HepG2 (cell line): ENCODE measurements around the gene CPNE1. TPM values are rescaled to one million over a fixed set of nuclear protein-coding genes. Genes with fewer than 3 reads are reported as not detected.

Source experiments
- IRF1 ChIP-seq: sonication (generic); formaldehyde crosslinking; IDR thresholded peaks from 2 replicates; pipeline ENCODE4 v1.4.0; 2020; ENCODE audit warnings: low read depth, mild to moderate bottlenecking, missing genetic modification reagents
- MEF2D ChIP-seq: sonication (generic); formaldehyde crosslinking; IDR thresholded peaks from 2 replicates; pipeline ENCODE4 v1.5.1; 2020; ENCODE audit warnings: mild to moderate bottlenecking, missing genetic modification reagents
- NCOA5 ChIP-seq: sonication (generic); formaldehyde crosslinking; IDR thresholded peaks from 2 replicates; pipeline ENCODE4 v1.4.0; 2020; ENCODE audit warnings: missing genetic modification reagents
- NFYB ChIP-seq: sonication (generic); formaldehyde crosslinking; IDR thresholded peaks from 2 replicates; pipeline ENCODE4 v1.4.0; 2020; ENCODE audit warnings: missing genetic modification reagents
- NR2F1 ChIP-seq, 2 experiments: fragments of 450-650 bp in 1 of 2; formaldehyde crosslinking in 1 of 2; IDR thresholded peaks; 2 replicates each; pipeline versions ENCODE4 v1.5.0 to v1.6.1; 2016 to 2020; ENCODE audit warnings: mild to moderate bottlenecking in 1 of 2, missing compliant biosample characterization in 1 of 2, missing genetic modification reagents in 1 of 2, moderate library complexity in 1 of 2
- SAFB2 ChIP-seq: sonication (generic); formaldehyde crosslinking; IDR thresholded peaks from 2 replicates; pipeline ENCODE4 v1.5.1; 2020; ENCODE audit warnings: missing genetic modification reagents, low read depth, mild to moderate bottlenecking, borderline replicate concordance
- ZNF230 ChIP-seq: sonication (generic); formaldehyde crosslinking; IDR thresholded peaks from 2 replicates; pipeline ENCODE4 v1.4.0; 2020; ENCODE audit warnings: mild to moderate bottlenecking, missing genetic modification reagents
- ZNF691 ChIP-seq: sonication (generic); formaldehyde crosslinking; IDR thresholded peaks from 2 replicates; pipeline ENCODE4 v1.4.0; 2020; ENCODE audit warnings: missing genetic modification reagents, low read depth, mild to moderate bottlenecking, borderline replicate concordance
- polyA plus RNA-seq, 8 experiments: library from polyadenylated mRNA; depleted of rRNA in 3 of 8; stranded (reverse) in 7 of 8; unstranded in 1 of 8; fragments of >200 nt; fragmentation: Illumina TruSeq in 4 of 8; extraction: Trizol in 4 of 8; gene quantifications; 2 replicates each; pipeline versions ENCODE4 v1.2.1 to v1.2.3, GENCODE V29; 2011 to 2016; ENCODE audit warnings: low read depth in 4 of 8, missing spikeins in 1 of 8, mixed read lengths in 1 of 8; ENCODE audit not compliant: insufficient read depth in 1 of 8
- total RNA-seq, 5 experiments: library from RNA; depleted of rRNA; stranded (reverse); fragments of >200 nt; fragmentation: Illumina TruSeq; extraction: Trizol; gene quantifications; 2 replicates each; pipeline ENCODE4 v1.2.3, GENCODE V29; 2016; ENCODE audit warnings: low read depth in 1 of 5

CPNE1 gene
- total and polyA plus RNA-seq, 2 of the 13 experiments (the other 11 are each of a cell fraction or from before 2014, with no cell fraction given), result 408 to 431 TPM

- TF ChIP-seq NFYB (CRISPR knock-in tag), result 0 out of 2 replicates have a peak, but pooled peaks have one; percentile 6
- TF ChIP-seq SAFB2 (CRISPR knock-in tag), result 0 out of 2 replicates have a peak, but pooled peaks have one; percentile 11
- peak; percentile 40; the same call in 1 of the 2 replicates for TF ChIP-seq ZNF230
- TF ChIP-seq ZNF691 (CRISPR knock-in tag), result peak; percentile 14; the same call in 1 of the 2 replicates
- peak; percentile 84 for TF ChIP-seq IRF1 (CRISPR knock-in tag)
- TF ChIP-seq NR2F1 (CRISPR knock-in tag; IDR thresholded peaks at IDR 0.05), result peak in 1 of 2 experiments; percentile 36; a peak in 1 of 4 replicates
- TF ChIP-seq MEF2D, result peak; percentile 69; the same call in 1 of the 2 replicates
- TF ChIP-seq NCOA5 (CRISPR knock-in tag), result no peak
Measured at GRCh38 chr20:35698298-35699126, 33.8 kb upstream of the CPNE1 start (continued).
